Measurements from ENCODE around the gene FBXO47.

- TF ChIP-seq CTCF (CRISPR knock-in tag; IDR thresholded peaks at IDR 0.05) (no peak), ELK4 (CRISPR knock-in tag; IDR thresholded peaks at IDR 0.05; ENCODE audit: borderline replicate concordance) (no peak), PRPF4 (IDR thresholded peaks at IDR 0.05; ENCODE audit: low read depth, low read length, poor library complexity, severe bottlenecking) (no peak), ZNF292 (CRISPR knock-in tag; IDR thresholded peaks at IDR 0.05; ENCODE audit: borderline replicate concordance, low read depth) (no peak), ZIK1 (CRISPR knock-in tag; IDR thresholded peaks at IDR 0.05; ENCODE audit: borderline replicate concordance, low read depth) (no peak), POLR2A (IDR thresholded peaks at IDR 0.05; ENCODE audit: insufficient read depth in 1 of 2, low read depth in 2 of 2, low read length in 2 of 2) (no peak), EP300 (IDR thresholded peaks at IDR 0.05; ENCODE audit: low read depth in 2 of 2, low read length in 2 of 2) (no peak), EP300 (CRISPR knock-in tag; IDR thresholded peaks at IDR 0.05; ENCODE audit: borderline replicate concordance) (no peak), RAD21 (CRISPR knock-in tag; IDR thresholded peaks at IDR 0.05) (no peak), CHCHD3 (CRISPR knock-in tag; IDR thresholded peaks at IDR 0.05) (no peak), JUND (CRISPR knock-in tag; IDR thresholded peaks at IDR 0.05) (no peak)
- TF ChIP-seq, protein P1, sequence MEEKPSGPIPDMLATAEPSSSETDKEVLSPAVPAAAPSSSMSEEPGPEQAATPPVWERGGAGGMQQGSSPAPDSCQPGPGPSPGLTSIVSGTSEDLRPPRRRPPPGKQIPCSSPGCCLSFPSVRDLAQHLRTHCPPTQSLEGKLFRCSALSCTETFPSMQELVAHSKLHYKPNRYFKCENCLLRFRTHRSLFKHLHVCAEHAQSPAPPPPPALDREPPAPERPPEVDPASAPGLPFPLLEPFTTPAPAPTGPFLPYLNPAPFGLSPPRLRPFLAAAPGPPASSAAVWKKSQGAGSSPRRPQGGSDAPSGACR (CRISPR knock-in tag; IDR thresholded peaks at IDR 0.05): no peak
- TF ChIP-seq, protein P2, sequence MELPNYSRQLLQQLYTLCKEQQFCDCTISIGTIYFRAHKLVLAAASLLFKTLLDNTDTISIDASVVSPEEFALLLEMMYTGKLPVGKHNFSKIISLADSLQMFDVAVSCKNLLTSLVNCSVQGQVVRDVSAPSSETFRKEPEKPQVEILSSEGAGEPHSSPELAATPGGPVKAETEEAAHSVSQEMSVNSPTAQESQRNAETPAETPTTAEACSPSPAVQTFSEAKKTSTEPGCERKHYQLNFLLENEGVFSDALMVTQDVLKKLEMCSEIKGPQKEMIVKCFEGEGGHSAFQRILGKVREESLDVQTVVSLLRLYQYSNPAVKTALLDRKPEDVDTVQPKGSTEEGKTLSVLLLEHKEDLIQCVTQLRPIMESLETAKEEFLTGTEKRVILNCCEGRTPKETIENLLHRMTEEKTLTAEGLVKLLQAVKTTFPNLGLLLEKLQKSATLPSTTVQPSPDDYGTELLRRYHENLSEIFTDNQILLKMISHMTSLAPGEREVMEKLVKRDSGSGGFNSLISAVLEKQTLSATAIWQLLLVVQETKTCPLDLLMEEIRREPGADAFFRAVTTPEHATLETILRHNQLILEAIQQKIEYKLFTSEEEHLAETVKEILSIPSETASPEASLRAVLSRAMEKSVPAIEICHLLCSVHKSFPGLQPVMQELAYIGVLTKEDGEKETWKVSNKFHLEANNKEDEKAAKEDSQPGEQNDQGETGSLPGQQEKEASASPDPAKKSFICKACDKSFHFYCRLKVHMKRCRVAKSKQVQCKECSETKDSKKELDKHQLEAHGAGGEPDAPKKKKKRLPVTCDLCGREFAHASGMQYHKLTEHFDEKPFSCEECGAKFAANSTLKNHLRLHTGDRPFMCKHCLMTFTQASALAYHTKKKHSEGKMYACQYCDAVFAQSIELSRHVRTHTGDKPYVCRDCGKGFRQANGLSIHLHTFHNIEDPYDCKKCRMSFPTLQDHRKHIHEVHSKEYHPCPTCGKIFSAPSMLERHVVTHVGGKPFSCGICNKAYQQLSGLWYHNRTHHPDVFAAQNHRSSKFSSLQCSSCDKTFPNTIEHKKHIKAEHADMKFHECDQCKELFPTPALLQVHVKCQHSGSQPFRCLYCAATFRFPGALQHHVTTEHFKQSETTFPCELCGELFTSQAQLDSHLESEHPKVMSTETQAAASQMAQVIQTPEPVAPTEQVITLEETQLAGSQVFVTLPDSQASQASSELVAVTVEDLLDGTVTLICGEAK (IDR thresholded peaks at IDR 0.05): no peak
- TF ChIP-seq, protein P2 (CRISPR knock-in tag; IDR thresholded peaks at IDR 0.05): no peak
Observed at GRCh38 chr17:39012725-39013124, 45.5 kb upstream of the FBXO47 start.

All from HepG2 (cell line).